Loucy (cell line): ENCODE data around the gene OSBPL9.

Experiments used
- H2AFZ ChIP-seq: fragments of 200-600 bp; sonication (generic); 2 replicates; pipeline ENCODE4 v1.6.0; 2016; ENCODE audit warnings: antibody characterized with exemption, mild to moderate bottlenecking, low read length, moderate library complexity
- H3F3A ChIP-seq: fragments of 200-600 bp; 2 replicates; pipeline ENCODE4 v1.6.0; 2016; ENCODE audit warnings: antibody characterized with exemption, low read depth, mild to moderate bottlenecking
- H3K27me3 ChIP-seq: fragments of 200-600 bp; sonication (generic); 2 replicates; pipeline ENCODE4 v1.6.1; 2014; ENCODE audit warnings: low read length, mild to moderate bottlenecking; ENCODE audit not compliant: insufficient read depth, poor library complexity, severe bottlenecking
- H3K36me3 ChIP-seq: fragments of 200-600 bp; sonication (generic); 2 replicates; pipeline ENCODE4 v1.6.1; 2016; ENCODE audit warnings: low read length; ENCODE audit not compliant: insufficient read depth
- H3K4me1 ChIP-seq: fragments of 200-600 bp; sonication (generic); 2 replicates; pipeline ENCODE4 v1.5.1; 2014; ENCODE audit warnings: low read length, mild to moderate bottlenecking; ENCODE audit not compliant: insufficient read depth, poor library complexity, severe bottlenecking
- H3K4me2 ChIP-seq: fragments of 200-600 bp; sonication (generic); 2 replicates; pipeline ENCODE4 v1.6.0; 2014; ENCODE audit warnings: antibody characterized with exemption, low read length, low read depth, mild to moderate bottlenecking; ENCODE audit not compliant: poor library complexity, severe bottlenecking
- H3K4me3 ChIP-seq: fragments of 200-600 bp; sonication (generic); 2 replicates; pipeline ENCODE4 v1.5.1; 2014; ENCODE audit warnings: low read length, mild to moderate bottlenecking, mixed read lengths; ENCODE audit not compliant: poor library complexity, severe bottlenecking
- H3K79me2 ChIP-seq: fragments of 200-600 bp; sonication (generic); 2 replicates; pipeline ENCODE4 v1.6.1; 2014; ENCODE audit warnings: low read length; ENCODE audit not compliant: insufficient read depth
- H3K9ac ChIP-seq: fragments of 200-600 bp; sonication (generic); 2 replicates; pipeline ENCODE4 v1.6.0; 2014; ENCODE audit warnings: mild to moderate bottlenecking, low read depth, low read length, moderate library complexity; ENCODE audit not compliant: poor library complexity, severe bottlenecking
- H3K9me2 ChIP-seq: fragments of 200-600 bp; sonication (generic); replicated peaks from 2 replicates; pipeline ENCODE4 v1.6.1; 2016; ENCODE audit warnings: low read depth, low read length, mixed read lengths
- H3K9me3 ChIP-seq: fragments of 200-600 bp; sonication (generic); 2 replicates; pipeline ENCODE4 v1.6.1; 2014; ENCODE audit warnings: mild to moderate bottlenecking, antibody characterized with exemption, low read length, low read depth; ENCODE audit not compliant: insufficient read depth
- H4K20me1 ChIP-seq: fragments of 200-600 bp; sonication (generic); 2 replicates; pipeline ENCODE4 v1.6.0; 2014; ENCODE audit warnings: antibody characterized with exemption, low read length, mild to moderate bottlenecking; ENCODE audit not compliant: insufficient read depth, poor library complexity, severe bottlenecking
- CTCF ChIP-seq: fragments of 200-600 bp; sonication (generic); conservative IDR thresholded peaks from 2 replicates; pipeline ENCODE4 v1.5.1; 2014; ENCODE audit warnings: mild to moderate bottlenecking, antibody characterized with exemption, low read length
- EZH2phosphoT487 ChIP-seq: fragments of 200-600 bp; IDR thresholded peaks from 2 replicates; pipeline ENCODE4 v1.6.1; 2018; ENCODE audit warnings: antibody characterized with exemption, mild to moderate bottlenecking, moderate library complexity, borderline replicate concordance

Gene OSBPL9

GRCh38 chr1:51736702-51737101, 119.8 kb downstream of the OSBPL9 start:
- peak overlapping the region; percentile 95 for H3K4me2 ChIP-seq
- no peaks in the 10 kb centered on the region for H3K9me3 ChIP-seq
- H3K27me3 ChIP-seq = no peaks in the 10 kb centered on the region
- H2AFZ ChIP-seq = no peak overlapping the region
- H3K9me2 ChIP-seq = no peaks in the 10 kb centered on the region
- H4K20me1 ChIP-seq = peaks cover 53% of the 10 kb centered on the region
- H3K36me3 ChIP-seq = no peaks in the 10 kb centered on the region
- H3K4me1 ChIP-seq = peaks cover 64% of the 10 kb centered on the region
- no peak for TF ChIP-seq EZH2phosphoT487
- no peak for TF ChIP-seq CTCF
- peak overlapping the region; percentile 53 for H3K4me3 ChIP-seq
- no peak overlapping the region for H3K9ac ChIP-seq
- peaks cover 95% of the 10 kb centered on the region for H3K79me2 ChIP-seq
- no peaks in the 10 kb centered on the region for H3F3A ChIP-seq

- no peaks in the 10 kb centered on the region for H3K9me2 ChIP-seq
- TF ChIP-seq EZH2phosphoT487 = no peak
- TF ChIP-seq CTCF = no peak
- no peaks in the 10 kb centered on the region for H3K27me3 ChIP-seq
- H3K9ac ChIP-seq = no peak overlapping the region
- no peaks in the 10 kb centered on the region for H3F3A ChIP-seq
- H3K79me2 ChIP-seq = peaks cover 92% of the 10 kb centered on the region
- no peak overlapping the region for H2AFZ ChIP-seq
- no peak overlapping the region for H3K4me3 ChIP-seq
- peaks cover 46% of the 10 kb centered on the region for H4K20me1 ChIP-seq
- no peaks in the 10 kb centered on the region for H3K9me3 ChIP-seq
- peaks cover 44% of the 10 kb centered on the region for H3K4me1 ChIP-seq
- peaks cover 5% of the 10 kb centered on the region; the same call in 1 of the 2 replicates for H3K36me3 ChIP-seq
- no peak overlapping the region for H3K4me2 ChIP-seq
Measured at GRCh38 chr1:51738681-51739080, 121.8 kb downstream of the OSBPL9 start.

- Histone ChIP-seq H3K79me2 (peaks cover 87% of the 10 kb centered on the region), H3K9me3 (no peaks in the 10 kb centered on the region), H3K4me2 (no peak overlapping the region), H3K4me3 (no peak overlapping the region), H3K4me1 (peaks cover 27% of the 10 kb centered on the region), H3K9ac (no peak overlapping the region), H4K20me1 (peaks cover 37% of the 10 kb centered on the region), H3F3A (no peaks in the 10 kb centered on the region), H3K9me2 (no peaks in the 10 kb centered on the region), H3K27me3 (no peaks in the 10 kb centered on the region), H3K36me3 (peaks cover 5% of the 10 kb centered on the region; the same call in 1 of the 2 replicates), H2AFZ (no peak overlapping the region)
- TF ChIP-seq EZH2phosphoT487 = no peak
- no peak for TF ChIP-seq CTCF
Measured at GRCh38 chr1:51740652-51741051, 123.8 kb downstream of the OSBPL9 start.
